Measurements from ENCODE around the gene PPARG. TPM values are rescaled to one million over a fixed set of nuclear protein-coding genes. Genes with fewer than 3 reads are reported as not detected.

Gene PPARG
- total RNA-seq, 1 donor from 2014 or later = 14.7 TPM

GRCh38 chr3:12318758-12319621, 30.1 kb downstream of the PPARG start:
- TF ChIP-seq CTCF (conservative IDR thresholded peaks at IDR 0.05; ENCODE audit: low read depth, low read length) = no peak
- DNase-seq (ENCODE audit: low read depth) = no peak
- H3K4me3 ChIP-seq (ENCODE audit: low read depth, low read length) = no peak overlapping the region

- no peak overlapping the region for H3K4me3 ChIP-seq (ENCODE audit: low read depth, low read length)
- DNase-seq (ENCODE audit: low read depth) = no peak
- no peak for TF ChIP-seq CTCF (conservative IDR thresholded peaks at IDR 0.05; ENCODE audit: low read depth, low read length)
These were observed 32.1 kb downstream of the PPARG start for GRCh38 chr3:12321015-12321414.

GRCh38 chr3:12323237-12323636, 34.4 kb downstream of the PPARG start:
- TF ChIP-seq CTCF (conservative IDR thresholded peaks at IDR 0.05; ENCODE audit: low read depth, low read length) = no peak
- no peak for DNase-seq (ENCODE audit: low read depth)
- no peak overlapping the region for H3K4me3 ChIP-seq (ENCODE audit: low read depth, low read length)

GRCh38 chr3:12325586-12326515, 37.0 kb downstream of the PPARG start:
- no peak for TF ChIP-seq CTCF (conservative IDR thresholded peaks at IDR 0.05; ENCODE audit: low read depth, low read length)
- H3K4me3 ChIP-seq (ENCODE audit: low read depth, low read length) = no peak overlapping the region
- DNase-seq (ENCODE audit: low read depth) = no peak

GRCh38 chr3:12327021-12327420, 38.2 kb downstream of the PPARG start:
- DNase-seq (ENCODE audit: low read depth) = no peak
- TF ChIP-seq CTCF (conservative IDR thresholded peaks at IDR 0.05; ENCODE audit: low read depth, low read length) = no peak
- no peak overlapping the region for H3K4me3 ChIP-seq (ENCODE audit: low read depth, low read length)

- no peak overlapping the region for H3K4me3 ChIP-seq (ENCODE audit: low read depth, low read length)
- no peak for DNase-seq (ENCODE audit: low read depth)
- TF ChIP-seq CTCF (conservative IDR thresholded peaks at IDR 0.05; ENCODE audit: low read depth, low read length) = no peak
These were observed 39.4 kb downstream of the PPARG start for GRCh38 chr3:12328132-12328836.

Data from epithelial cell of proximal tubule (primary cell).